Astrocyte (in vitro differentiated cells and primary cell): Measurements from ENCODE around the gene KIF1B.
"Not testable (repeated sequence)": the region's sequence is repeated elsewhere in the genome, so short reads cannot be mapped to it uniquely, and the experiment has no call there.

Source experiments
- EZH2 ChIP-seq: IDR thresholded peaks from 2 replicates; pipeline ENCODE4 v1.6.1; 2012; ENCODE audit warnings: mild to moderate bottlenecking, low read length, inconsistent platforms; ENCODE audit not compliant: insufficient read depth
- TF ChIP-seq, protein P1 (sequence below): IDR thresholded peaks from 2 replicates; pipeline ENCODE4 v1.5.1; 2011; ENCODE audit warnings: low read depth, mild to moderate bottlenecking, inconsistent platforms, low read length, moderate library complexity; ENCODE audit not compliant: insufficient read depth

DNA sequence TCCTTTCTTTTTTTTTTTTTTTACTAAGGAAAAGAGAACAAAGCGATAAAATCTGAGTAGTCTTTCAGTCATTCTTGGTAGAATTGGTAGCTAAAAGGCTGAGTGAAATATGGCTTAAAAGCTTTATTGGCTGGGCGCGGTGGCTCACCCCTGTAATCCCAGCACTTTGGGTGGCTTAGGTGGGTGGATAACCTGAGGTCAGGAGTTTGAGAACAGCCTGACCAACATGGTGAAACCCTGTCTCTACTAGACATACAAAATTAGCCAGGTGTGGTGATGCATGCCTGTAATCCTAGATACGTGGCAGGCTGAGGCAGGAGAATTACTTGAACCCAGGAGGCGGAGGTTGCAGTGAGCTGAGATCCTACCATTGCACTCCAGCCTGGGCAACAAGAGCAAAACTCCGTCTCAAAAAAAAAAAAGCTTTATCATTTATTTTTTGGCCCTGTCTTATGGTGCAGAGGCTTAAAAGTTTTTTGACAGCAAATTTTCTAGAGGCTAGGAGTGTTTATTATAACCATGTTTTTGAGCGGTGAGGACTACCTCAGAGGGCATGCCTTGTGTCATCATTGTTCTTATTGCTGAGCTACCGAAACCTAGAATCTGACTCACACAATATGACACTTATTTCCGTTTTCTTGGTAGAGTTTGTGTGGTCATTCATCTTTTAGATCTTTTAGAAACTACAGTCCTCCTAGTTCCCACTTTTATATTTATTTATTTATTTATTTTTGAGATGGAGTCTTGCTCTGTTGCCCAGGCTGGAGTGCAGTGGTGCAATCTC is 41.1 kb downstream of the KIF1B start:
- TF ChIP-seq, protein P1, sequence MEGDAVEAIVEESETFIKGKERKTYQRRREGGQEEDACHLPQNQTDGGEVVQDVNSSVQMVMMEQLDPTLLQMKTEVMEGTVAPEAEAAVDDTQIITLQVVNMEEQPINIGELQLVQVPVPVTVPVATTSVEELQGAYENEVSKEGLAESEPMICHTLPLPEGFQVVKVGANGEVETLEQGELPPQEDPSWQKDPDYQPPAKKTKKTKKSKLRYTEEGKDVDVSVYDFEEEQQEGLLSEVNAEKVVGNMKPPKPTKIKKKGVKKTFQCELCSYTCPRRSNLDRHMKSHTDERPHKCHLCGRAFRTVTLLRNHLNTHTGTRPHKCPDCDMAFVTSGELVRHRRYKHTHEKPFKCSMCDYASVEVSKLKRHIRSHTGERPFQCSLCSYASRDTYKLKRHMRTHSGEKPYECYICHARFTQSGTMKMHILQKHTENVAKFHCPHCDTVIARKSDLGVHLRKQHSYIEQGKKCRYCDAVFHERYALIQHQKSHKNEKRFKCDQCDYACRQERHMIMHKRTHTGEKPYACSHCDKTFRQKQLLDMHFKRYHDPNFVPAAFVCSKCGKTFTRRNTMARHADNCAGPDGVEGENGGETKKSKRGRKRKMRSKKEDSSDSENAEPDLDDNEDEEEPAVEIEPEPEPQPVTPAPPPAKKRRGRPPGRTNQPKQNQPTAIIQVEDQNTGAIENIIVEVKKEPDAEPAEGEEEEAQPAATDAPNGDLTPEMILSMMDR, result not testable (repeated sequence)
- not testable (repeated sequence) for TF ChIP-seq EZH2
